Activated CD4-positive, alpha-beta T cell treated with anti-CD3 and anti-CD28 coated beads, Interleukin-2, amount 50 U/mL, for 4 hours (primary cell): ENCODE data around the gene TMEM169.
"Not testable (repeated sequence)": the region's sequence is repeated elsewhere in the genome, so short reads cannot be mapped to it uniquely, and the experiment has no call there.

Source experiments
- DNase-seq, 2 experiments: peaks; one replicate each; pipeline ENCODE4 v3.0.0-alpha.2; 2020

Gene TMEM169

DNA sequence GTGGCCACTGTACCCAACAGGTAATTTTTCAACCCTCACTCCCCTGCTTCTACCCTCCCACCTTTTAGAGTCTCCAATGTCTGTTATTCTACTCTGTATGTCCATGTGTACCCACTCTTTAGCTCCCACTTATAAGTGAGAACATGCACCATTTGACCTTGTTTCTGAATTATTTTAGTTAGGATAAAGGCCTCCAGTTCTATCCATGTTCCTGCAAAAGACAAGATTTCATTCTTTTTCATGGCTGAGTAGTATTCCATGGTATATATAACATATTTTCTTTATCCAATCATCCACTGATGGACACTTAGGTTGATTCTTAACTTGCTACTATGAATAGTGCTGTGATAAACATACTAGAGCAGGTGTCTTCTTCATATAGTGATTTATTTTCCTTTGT lies 9.2 kb upstream of the TMEM169 start:
- DNase-seq = no peak

DNA sequence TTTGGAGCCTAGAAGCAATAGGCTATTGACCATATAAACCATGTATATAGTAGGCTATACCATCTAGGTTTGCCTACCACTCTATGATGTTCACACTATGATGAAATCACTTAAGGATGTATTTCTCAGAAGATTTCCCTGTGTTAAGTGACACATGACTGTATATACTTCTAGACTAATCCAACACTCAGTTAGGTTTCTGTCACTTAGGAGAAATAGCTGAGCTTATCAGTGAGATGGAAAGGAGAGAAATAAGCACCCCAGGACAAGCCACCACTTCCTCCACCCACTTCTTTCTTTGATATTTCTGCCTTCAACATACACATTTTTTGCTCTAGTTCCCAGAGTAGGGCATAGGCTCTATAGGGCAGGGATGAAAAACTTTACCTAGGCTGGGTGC lies 7.9 kb upstream of the TMEM169 start:
- DNase-seq = no peak

DNA sequence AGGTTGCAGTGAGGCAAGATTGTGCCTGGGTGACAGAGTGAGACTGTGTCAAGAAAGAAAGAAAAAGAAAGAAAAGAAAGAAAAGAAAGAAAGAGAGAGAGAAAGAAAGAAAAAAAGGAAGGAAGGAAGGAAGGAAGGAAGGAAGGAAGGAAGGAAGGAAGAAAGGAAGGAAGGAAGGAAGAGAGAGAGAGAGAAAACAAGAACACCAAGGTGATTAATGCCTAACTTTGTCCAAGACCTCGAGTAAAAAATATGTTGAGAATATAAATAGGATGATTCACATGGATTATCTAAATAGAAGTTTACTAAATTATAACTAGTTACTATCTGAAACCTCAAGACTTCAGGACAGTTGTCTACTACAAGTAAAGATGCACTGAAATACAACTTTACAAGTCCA lies 7.3 kb upstream of the TMEM169 start:
- DNase-seq = no peak

DNA sequence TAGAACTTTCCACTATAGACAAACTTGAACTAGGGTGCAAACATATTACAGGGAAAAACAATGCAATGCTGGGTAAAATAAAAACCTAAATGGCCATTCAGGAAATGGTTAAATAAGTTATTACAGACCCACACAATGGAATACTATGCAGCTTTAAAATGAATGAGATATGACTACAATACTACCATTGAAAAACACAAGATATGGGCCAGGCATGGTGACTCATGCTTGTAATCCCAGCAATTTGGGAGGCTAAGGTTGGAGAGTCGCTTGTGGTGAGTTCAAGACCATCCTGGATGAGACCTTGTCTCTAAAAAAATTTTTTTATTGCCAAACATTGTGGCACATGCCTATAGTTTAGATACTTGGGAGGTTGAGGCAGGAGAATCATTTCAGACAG lies 6.9 kb upstream of the TMEM169 start:
- DNase-seq = no peak

DNA sequence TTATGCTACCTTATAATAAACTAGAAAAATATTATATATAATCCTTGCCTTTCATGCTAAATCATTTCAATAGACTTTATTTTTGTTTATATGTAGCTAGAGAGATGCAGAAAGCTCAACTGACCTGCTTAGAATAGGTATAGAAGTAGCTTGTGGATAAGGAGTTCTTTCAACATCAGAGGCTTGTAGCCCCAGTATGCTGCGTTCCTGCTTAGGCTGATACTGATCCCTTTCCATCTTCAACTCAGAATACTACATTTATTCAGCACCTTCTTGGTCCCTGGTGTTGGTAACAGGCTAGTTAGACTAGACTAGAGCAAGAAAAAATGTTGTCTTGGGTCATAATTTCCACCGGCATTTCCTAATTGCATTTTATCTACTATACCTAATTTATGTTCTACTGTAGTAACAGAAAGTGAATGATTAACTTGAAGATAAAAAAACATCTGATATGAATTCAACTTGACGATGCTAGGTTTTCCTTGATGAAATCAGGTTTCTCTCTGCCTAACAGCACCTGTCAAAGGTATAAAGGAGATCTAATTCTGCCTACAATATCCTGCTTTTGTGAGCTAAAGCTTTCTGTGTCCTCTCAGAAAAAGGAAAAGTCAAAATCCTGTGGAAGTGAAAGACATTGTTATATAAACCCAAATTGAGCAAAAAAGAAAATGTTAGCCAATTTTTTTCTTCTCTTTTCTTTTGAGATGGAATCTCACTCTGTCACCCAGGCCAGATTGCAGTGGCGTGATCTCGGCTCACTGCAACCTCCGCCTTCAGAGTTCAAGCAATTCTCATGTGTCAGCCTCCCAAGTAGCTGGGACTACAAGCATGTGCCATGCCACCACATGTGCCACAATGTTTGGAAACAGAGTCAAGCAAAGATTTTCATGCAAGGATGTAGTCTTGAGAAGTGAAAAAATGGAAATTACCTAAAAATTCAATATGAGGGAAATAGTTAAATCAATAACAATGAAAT lies 5.9 kb upstream of the TMEM169 start:
- DNase-seq = no peak

DNA sequence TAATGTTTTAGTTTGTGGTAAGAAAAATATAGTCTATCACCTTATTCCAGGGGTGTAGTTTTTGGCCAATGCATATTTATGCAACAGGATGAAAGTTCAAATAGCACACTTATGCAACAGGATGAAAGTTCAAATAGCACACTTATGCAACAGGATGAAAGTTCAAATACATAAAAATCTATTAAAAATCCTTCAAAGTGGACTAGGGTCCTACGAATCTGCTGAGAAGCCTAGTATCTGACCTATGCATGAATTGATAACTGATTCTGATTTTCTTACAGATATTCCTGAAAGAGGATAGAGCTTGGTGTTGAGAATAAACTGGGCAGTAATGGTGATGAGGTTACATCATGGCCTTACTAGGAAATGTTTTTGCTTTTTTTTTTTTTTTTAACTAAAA lies 2.9 kb upstream of the TMEM169 start:
- no peak for DNase-seq

DNA sequence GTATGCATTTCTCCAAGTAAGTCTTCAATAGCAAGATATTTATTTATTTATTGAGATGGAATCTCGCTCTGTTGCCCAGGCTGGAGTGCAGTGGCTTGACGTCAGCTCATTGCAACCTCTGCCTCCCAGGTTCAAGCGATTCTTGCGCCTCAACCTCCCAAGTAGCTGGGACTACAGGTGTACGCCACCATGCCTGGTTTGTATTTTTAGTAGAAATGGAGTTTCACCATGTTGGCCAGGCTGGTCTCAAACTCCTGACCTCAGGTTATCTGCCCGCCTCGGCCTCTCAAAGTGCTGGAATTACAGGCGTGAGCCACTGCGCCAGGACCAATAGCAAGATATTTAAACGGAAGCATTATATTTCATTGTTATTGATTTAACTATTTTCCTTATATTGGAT lies 1.7 kb upstream of the TMEM169 start:
- DNase-seq = not testable (repeated sequence)

DNA sequence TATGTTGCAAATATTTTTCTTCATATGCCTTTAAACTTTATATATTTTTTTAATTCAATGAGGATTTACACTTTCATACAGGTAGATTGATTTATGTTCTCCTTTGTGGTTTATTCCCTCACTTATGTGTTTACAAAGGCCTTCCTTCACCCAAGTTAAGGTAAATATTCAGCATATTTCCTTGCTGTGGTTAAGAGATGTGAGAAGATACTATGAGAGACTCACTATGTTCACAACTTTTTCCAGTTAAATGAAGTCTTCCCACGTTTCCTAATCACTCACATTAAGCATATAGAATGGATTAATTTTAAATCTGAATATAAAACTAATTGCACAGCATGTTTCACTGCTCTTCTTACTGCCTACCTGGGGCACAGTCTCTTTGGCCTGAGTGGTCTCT lies 707 bp upstream of the TMEM169 start:
- no peak for DNase-seq

DNA sequence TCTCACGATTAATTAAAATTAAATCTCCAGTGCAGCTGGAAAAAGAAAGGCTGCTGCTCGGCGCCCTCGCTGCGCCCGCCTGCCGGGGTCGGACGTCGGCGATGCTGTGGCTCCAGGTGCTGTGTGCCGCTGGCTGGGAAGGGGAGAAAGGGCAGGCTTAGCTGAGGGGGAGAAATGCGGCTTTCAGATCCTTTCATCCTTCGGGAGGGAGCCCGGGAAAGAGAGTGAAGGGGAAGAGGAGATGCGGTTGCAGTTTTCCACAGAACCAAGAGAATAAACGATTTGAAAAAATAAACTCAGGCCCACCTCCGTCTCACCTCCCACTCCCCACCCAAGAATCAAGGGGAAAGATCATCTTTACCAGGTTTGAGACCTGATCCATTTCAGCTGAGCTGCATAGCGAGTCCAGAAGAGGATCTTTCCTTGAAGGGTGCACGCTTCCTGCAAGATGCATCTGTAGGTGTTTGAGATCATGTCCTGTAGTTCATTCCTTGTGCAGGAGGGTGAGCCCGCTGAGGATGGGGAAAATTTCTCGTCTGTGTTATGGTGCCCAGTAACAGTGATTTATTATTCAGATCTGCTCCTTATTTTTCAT lies 495 bp downstream of the TMEM169 start:
- DNase-seq = no peak

DNA sequence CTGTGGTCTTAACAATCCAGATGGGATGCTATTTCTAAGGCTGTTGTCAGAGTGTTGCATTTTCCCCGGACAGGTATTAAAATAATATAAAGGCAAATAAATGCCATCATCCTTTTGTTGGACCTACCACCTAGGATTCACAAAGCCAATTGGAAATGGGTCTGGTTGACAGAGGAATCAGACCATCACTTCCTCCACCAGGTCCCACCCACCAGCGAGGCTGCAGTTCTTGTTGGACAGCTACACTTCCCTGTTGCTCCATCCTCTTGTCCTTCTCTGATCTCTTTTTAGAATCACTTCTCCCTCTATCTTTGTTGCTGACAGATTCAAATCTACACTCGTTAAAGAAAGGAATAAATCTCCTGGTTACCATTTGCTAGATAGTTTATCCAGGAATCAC lies 1.1 kb downstream of the TMEM169 start:
- no peak for DNase-seq

DNA sequence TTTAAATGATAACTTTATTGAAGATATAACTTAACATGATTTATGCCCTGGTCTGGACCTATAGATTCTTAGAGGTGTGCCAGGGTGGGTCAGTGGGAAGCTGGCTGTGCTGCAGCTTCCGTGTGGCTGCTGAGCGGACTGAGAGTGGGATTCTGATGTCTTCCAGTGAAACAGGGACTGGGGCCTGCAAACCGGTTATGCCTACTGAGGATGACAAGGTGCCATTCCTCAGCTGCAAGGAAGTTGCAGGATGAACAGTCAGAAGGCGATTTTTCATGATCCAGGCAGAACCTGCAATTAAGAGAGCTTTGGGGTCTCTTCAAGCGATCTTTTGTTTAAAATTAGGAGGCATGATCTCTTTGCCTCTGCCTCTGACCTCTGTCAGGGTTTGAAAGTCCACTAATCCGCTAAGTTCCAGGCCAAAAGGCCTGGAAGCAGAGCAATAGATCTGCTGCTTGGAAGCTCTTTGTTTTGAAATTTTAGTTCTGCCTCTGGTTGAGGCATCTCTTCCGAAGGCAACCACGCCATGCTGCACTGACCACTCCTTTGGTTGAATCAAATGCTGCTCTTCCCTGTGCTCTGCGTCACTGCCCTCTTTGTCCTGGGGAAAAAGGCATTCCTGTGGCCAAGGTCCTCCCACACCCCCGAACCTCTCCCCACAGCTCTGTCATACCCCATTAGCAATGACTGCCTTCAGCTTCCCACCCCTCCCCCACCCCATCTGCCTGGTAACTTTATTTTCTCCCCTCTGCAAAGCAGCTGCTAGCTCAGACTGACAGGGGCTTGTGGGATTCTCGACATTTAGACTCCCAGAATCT lies 2.0 kb downstream of the TMEM169 start:
- no peak for DNase-seq

DNA sequence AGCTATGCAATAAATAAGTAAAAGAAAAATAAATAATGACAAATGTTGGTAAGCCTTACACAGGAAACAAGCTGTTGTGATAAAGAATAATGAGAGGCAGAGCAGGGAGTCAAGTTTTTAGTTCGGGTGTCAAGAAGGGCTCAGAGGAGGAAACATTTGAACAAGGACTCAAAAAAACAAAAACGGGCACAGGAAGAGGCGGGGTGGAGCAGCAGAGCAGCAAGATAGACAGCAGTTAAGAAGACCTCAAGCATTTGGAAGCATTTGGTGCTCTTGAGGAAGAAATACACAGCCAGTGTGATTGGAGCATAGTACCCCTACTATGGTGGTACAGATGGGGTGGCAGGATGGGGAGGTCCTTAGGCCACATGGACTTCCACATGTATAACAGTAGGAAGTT lies 2.8 kb downstream of the TMEM169 start:
- DNase-seq = no peak

DNA sequence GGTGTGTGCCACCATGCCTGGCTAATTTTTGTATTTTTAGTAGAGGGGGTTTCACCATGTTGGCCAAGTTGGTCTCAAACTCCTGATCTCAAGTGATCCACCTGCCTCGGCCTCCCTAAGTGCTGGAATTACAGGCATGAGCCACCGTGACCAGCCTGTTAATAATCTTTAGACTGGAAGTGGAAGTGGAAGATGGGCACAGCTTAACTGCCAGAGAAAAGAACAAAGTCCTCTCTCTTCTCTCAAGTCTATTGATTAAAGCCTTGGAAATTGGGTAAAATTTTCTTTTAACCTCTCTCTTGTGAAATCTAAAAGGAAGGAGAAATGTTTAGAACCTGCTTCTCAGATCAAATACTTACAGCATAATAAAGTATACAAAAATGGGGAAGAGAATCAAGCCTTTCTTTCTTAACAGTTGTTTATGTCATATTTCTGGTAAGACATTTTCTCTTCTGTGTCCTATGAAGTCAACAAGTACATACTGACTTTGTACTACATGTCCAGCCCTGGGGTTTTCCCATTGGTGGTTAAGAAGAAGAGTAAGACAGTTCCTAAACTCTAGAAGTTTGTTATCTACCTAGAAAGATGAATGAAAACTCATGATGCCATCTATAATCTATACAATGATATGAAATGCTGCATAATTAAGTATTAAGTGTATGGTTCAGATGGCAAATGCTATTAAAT lies 4.6 kb downstream of the TMEM169 start:
- no peak for DNase-seq

DNA sequence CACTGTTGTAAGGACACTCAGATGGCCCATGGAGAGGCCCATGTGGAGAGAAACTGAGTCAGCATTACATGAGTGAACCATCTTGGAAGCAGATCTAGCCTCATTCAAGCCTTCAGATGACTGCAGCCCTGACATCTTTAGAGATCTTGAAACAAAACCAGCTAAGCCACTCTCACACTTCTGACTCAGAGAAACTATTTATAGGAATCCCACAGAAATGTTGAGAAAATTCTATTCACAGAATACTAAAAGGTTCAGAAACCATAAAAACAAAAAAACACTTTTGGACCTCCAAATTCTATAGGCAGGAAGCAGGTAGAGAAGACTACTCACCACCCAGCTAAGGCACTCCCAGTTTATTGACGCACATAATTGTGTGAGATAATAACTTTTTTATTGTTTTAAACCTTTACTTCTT lies 8.7 kb downstream of the TMEM169 start:
- no peak for DNase-seq

DNA sequence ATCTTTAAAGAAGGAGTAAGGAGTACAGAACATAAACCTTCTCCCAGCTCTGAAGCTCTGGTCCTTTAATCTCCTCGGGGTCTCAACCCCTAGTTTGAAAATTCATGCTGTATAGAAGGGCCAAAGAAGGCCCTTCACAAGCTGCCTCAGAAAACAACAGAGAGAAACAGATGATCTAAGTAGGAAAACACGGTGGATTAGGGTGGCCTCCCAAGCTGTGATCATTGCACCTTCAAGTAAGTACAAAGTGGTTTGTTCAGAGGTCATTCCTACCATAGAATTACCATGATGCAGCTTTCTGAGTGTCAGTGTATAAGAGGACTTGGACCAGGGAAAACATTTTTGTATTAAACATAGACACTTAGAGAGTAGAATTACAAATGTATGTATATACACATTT lies 10.9 kb downstream of the TMEM169 start:
- DNase-seq = no peak

DNA sequence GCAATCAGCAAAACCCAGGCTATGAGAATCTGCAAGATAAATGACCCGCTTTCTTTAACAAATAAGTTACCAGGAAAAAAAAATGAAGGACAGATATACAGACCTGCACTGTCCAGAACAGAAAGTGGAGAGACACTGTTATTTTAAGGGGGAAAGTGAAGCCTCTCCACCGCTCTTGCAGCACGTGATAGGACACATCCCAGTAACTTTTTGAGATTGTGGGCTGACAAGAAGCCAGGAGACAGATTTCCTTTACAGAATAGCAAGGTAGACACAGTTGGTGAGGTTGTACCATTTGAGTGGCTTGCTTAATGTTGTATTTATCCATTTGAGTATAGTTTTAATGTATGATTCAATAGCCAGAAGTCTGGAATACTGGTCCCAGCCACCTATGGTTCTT lies 13.0 kb downstream of the TMEM169 start:
- DNase-seq = no peak

DNA sequence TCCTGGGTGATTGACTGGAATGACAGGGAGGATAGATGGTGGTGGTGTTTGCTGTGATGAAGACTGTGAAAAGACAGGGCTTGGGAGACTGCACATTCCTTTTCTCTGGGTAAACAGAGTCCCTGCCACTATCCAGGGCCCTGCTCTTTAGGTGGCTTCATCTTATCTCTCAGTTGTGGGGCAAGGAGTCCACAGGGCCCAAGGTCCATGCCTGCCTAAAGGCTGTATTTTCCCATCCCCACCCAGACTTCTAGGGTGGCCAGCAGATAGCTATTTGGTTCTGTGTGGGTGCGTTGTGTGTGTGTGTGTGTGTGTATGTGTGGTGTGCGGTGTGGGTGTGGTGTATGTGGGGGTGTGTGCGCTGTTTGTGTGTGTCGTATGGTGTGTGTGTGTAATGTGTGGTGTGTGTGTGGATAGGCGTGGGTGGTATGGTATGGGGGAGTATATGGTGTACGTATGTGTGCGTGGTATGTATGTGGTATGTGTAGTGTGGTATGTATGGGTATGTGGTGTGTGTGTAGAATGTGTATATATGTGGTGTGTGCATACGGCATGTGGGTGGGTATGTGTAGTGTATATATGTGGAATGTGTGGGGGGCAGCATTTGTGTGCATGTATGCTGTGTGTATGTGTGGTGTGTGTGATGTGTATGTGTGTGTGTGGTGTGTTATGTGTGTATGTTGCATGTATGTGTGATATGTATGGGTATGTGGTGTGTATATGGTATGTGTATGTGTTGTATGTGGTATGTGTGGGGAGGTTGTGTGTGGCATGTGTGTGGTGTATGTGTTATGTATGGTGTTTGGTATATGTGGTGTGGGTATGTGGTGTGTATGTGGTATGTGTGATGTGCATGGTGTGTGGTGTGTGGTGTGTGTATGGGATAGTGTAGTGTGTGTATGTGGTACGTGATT lies 17.0 kb downstream of the TMEM169 start:
- DNase-seq = no peak

DNA sequence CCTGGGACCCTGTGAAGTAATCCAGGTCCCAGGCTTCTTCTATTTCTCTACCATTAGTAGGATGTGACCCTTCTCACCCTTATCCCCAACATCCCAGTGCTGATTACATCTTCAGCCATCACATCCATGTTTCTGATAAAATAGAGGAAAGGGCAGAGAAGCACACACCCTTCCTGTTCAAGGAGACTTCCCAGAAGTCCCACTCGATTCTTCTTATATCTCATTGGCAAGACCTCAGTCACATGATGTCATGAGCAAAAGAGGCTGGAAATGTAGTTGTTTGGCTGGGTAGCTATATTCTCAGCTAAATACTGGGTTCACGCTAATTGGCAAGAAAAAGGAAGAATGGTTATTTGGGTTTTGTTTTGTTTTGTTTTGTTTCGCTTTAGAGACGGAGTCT lies 19.4 kb downstream of the TMEM169 start:
- DNase-seq = no peak

DNA sequence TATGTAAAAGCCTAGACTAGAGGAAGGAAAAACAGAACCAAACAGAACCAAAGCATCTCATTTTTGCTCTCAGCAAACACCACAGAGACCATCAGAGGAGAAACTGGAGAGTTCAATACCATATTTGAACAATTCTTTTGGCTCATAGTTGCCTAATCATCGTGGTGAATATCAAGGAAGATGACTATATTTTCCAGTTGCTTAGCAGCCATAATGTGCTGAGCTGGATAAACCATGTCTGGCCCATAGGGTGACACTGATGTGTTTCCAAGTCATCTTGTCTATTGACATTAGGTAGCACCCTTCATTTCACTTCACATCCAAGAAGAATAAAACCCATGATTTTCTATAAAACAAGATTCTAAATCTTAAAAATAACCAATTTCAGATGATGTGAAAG lies 21.5 kb downstream of the TMEM169 start:
- DNase-seq = no peak

DNA sequence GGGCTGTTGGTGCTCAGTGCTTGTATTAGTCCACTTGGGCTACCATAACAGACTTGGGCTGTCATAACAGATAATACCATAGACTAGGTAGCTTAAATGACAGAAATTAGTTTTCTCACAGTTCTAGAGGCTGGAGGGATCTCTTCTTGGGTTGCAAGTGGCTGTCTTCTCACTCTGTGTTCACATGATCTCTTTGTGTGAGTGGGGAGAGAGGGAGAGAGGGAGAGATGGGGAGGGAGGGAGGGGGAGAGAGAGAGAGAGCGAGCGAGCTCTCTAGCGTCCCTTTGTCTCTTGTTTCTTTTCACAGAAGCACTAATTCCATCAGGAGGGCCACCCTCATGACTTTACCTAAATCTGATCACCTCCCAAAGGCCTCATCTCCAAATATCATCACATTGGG lies 23.0 kb downstream of the TMEM169 start:
- no peak for DNase-seq

DNA sequence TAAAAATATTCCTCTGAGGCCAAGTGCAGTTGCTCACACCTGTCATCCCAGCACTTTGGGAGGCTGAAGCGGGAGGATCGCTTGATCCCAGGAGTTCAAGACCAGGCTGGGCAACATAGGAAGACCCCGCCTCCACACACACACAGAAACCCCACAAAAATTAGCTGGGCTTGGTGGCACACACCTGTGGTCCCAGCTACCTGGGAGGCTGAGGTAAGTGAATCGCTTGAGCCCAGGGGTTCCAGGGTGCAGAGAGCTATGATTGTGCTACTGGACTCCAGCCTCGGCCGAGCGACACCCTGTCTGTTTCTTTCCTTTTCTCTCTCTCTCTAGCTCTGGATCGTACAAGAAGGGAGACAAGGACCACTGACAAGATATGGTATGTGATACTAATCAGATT lies 25.6 kb downstream of the TMEM169 start:
- no peak for DNase-seq

DNA sequence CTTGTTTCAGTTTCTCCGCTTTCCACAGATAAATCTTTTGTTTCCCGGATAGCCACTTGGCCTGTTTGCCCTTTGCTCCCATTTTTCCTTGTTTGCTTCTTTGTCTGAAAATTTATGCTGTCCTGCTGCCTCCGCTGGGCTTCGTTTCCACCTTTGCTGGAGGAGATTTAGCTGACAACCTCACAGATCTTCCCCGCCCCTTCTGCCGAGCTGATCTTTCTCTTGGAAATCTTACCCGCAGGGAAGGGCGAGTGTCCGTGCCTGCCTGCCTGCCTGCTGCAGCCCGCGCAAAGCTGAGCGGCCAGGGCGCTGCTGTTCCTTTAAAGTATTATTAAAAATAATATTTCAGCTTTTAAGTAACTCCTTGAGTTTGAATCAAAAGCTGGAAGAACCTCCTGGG lies 26.0 kb downstream of the TMEM169 start:
- DNase-seq = no peak
